HG02642 (cell line): Measurements from ENCODE around the gene MTMR1.

ENCODE experiments used
- ATAC-seq: cut with Tn5 transposase; IDR thresholded peaks from one replicate; pipeline ENCODE4 v1.9.1; 2021; ENCODE audit warnings: mild to moderate bottlenecking; ENCODE audit not compliant: unreplicated experiment, poor library complexity

MTMR1 gene

DNA sequence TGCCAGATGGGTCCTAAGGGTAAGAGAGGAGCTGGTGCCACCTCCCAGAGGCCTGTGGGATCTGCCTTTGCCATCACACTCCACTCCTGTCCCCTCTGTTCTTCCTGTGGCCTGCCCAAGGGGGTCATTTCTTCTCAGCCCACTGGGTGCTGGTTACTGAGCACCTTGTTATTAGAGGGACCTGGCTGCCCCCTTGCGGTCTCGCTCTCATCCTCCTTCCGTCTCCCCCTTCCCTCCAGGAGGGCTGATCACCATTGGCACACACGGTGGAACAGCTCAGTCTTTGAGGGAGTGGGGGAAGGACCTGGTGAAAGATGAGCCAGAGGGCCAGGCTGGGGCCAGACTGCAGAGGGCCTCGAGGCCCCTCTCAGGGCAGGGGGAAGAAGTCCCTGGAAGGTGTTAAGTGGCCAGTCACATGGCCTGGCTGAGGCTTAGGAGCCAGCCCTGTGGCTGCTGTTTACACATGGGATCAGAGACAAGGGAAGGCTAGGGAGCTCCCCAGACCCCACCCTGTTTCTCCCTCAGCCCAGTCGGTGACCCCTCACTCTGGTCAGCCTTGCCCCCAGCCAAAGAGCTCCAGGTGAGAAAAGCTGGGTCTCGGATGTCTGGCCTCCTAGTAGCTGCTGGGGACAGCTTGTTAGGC, 68.1 kb downstream of the MTMR1 start:
- ATAC-seq: no peak

DNA sequence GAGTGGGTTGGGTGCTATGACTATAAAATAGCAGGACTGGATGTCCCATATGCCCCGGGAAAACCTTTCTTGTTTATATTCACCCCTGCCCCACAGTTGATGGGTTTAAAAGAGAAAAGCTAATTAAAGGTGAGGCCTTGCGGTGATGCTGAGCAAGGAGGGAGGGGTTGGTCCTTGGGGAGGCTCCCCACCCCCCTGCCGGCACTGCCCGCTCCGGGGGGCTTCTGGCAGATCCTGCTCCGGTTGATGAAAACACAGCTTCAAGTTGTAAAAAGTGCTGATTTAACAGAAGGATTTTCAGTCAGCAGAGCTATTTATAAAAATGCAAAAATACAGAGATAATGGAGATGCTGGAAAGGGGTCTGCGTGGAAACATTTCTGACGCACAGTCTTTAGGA, 68.6 kb downstream of the MTMR1 start:
- ATAC-seq: no peak

DNA sequence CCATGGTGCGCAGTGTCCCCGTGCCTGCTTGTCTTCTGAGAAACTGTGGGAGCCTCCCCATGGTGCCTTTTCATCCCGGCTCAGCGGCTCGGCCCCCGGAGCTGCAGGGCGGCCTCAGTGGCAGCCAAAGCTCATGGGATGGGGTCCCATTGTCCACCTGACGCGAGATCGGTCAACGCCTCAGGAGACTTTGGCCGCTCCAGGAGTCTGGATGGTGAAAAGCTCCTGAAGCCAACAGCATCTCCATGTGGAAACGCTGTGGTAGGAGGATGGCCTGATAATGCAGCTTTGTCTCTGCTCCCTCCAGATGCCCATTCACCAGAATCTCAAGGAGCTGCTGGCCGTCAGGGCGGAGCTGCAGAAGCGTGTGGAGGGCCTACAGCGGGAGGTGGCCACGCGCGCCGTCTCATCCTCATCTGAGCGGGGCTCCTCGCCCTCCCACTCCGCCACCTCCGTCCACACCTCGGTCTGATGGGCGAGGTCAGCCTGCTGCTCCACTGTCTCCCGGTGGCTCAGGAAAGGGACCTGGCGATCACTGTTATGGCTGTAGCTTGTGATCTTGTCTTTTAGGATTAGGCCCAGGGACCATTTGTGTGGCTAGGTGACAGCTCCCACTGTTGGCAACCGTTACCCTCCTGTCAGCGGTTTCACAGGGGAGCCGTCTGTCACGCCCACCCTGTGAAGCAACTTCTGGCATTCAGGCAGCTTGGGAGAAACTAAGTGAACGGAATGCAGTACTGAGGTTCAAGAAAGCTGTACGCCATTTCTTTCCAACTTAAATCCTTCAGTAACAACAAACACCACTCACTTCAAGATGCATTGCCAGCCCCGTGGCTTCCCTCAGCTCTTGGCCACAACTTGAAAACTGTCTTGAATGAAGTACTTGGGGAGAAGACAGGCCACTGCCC, 69.3 kb downstream of the MTMR1 start:
- ATAC-seq: no peak

DNA sequence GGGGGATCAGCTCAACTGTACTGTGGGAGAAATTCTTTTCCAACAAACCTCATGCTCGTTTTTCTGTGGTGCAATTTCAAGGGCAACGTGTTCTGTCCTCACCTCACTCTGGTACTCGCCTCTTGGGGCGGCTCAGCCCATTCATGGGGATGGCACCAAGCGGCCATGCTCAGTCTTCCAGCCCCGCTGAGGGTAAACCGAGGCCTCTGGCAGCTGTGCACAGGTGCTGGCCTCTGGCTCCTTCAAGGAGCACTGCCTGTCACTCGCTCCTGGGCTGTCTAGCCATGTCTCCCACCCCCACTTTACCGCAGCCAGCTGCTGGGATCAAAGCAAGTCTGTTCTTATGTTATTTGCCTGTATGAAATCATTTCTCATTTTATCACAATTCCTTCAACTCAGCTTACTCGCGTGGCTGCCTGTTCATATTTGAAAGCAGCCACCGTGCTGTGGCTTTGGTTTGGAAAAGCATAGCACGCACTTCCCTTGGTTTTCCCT, 70.2 kb downstream of the MTMR1 start:
- ATAC-seq: no peak

DNA sequence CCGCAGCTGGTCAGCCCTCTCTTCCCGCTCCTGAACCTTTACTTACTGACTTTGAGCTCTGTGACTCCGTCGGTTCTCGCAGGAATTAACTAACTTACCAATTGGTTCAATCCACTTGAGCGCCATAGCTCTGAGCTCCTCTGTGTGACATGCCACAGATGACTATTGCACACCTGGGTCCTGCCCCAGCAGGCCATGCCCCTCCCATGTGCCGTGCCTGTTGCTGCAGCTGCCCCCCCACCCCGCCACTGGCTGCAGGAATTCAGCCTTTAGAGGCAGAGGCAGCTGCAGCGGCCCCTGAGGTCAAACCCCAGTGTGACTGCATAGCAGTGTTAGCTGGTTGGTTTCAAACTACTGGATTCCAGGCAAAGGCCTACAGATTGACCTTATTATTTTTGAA, 70.6 kb downstream of the MTMR1 start:
- ATAC-seq: no peak

DNA sequence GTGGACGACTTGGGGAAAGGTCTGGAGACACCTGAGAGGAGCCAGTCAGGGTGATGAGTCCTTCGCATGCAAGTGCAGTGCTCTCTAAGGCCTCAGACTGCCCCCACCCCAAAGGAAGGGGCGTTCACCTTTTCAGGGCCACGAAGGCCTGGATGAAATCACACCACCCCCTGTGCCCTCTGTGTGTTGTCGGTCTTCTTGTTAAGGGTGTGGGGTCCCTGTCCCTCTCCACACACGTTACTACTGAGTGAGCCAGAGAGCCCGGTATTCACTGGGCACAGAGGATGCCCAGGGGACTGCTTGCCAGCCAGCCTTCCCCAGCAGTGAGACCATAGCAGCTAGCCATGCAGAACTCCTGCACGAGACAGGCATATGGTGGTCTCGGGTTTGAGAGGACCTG, 72.0 kb downstream of the MTMR1 start:
- ATAC-seq: no peak

DNA sequence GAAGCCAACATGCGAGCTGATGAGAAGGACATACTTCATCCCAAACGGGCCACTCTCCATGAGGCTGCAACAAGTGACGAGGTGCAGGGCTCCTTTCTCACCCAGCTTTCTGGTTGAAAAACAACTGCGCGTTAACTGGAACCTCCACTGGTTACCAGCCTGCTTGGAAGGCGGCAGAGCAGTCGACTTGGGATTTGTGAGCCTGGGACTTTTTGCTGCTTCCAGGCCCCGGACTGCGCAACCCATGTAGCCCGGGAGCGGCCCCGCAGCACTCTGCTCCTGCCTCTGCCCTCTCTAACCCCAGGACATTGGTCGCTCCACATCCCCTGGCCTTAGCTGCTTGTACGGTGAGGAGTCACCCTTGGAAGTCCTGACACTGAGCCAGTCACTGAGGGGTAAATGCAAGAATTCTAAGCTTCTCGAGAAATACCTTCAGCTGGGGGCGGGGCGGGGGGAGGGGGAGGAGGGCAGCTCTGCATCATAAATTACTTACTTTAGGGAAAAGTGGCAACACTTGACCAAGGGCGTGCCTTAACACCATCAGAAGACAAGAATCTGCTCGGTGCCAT, 72.7 kb downstream of the MTMR1 start:
- no peak for ATAC-seq

DNA sequence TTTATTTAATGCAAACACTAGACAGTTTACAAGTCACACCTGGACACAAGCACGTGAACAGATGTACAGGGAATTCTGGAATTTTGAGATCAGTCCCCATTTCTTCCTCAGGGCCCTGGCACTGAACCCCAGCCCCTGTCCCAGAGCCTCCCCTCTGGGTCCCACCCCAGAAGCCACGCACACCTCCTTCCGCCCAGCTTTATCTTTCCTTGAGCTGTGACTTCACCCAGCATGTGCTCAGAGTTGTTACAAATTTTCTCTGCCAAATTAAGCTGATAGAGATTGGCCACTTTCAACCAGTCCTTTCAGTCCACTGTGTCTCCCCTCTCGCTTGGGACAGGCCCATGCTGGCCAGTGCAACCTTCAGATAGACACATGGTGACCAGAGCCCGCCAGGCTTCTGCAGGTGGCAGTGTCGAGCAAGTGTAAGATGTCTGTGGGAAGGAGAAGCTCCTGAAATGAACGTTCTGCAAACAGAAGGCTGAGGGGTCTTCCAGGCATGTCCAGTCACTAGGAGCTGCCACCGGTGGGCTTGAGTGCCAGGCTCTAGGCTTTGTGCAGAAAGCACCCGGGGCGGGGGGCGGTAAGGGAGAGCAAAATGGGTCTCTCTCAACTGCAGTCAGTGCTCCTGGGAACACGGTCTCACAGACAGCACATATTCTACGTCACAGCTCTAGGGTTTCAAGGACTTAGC, 73.3 kb downstream of the MTMR1 start:
- no peak for ATAC-seq

DNA sequence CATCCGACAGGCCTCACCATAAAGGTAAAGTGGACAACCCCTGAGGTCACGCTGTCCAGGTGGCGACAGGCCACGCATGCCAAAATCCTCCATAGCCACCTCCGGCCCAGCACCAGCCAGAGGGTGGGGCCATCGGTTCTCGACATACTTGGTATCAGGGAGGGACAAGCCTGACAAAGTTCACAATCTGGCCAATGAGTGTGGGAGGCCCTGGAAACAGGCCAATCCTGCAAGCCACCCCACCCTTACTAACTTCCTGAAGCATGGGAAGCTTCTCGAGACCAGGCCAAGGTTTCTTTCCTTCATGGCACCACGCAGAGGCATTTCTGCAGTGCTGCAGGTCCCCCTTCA, 73.8 kb downstream of the MTMR1 start:
- ATAC-seq: no peak

DNA sequence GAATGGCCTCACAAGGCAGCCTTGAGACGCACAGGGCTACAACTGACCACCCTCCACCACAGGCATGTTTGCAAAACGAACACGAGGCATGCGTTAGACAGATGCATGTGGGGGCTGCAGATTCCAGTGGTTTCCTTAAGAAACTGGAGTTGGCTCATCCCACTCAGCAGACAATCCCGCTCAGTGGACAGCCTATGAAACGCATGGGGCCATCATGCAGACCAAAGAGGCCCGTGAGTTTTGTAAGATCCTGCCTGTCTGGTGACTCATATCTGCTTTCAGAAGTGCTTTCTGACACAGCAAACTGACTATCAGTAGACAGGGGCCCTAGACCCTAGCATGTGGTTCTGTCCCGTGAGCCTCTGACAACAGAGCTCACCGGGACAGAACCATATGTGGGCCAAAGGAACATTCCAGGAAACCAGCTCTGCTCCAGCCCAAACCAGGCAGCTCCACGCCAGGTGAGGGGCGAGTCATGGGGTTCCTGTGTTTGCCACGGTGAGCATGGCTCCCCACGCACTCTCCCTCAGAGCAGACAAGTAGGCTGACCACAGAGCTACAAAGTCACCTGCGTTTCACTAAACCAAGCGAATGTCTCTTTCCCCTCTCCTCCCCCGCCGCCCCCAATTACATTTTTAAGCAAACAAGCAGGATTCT, 74.4 kb downstream of the MTMR1 start:
- ATAC-seq: no peak

DNA sequence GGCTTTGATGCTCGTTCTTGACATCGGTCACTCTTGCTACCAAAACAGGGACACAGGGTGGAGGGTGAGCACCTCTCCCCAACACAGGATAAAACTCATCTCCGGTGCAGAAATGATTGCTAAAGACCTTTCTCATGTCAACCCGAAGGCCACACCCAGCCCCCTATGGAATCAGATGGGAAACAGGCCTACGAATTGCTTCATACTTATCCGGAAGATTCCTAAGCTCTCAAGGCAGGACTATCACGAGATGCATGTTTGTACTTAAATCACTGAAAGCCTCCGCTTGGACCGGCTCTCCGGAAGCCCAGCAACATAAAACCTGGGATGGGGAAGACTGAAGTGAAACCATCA, 74.9 kb downstream of the MTMR1 start:
- no peak for ATAC-seq

DNA sequence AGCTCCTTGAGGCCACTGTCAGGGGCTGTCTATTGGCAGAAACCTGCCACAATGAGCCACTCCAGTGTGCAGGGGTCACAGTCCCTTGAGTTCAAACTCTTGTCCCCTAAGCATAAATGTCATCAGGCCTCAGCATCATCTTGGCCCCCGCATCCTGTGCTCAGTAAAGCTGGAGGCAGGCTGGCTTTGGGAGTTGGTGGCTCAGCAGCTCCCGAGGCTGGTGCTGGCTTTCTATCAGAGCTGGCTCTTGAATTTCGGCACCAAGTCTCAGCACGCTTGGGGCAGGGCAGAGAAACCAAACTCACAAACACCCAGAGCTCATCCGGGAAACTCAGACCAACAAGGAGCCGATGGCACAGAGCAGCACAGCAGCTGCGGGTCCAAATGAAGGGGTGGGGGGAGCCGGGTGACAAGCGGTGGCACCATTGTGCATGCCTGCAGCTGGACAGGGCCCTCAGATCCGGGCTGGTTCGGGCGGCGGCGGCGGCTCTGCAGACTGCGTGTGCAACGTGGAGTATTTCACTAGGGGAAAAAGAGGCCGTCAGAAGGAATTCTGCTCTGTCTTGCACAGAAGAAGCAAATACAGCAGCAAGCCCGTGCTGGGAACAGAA, 75.5 kb downstream of the MTMR1 start:
- no peak for ATAC-seq

DNA sequence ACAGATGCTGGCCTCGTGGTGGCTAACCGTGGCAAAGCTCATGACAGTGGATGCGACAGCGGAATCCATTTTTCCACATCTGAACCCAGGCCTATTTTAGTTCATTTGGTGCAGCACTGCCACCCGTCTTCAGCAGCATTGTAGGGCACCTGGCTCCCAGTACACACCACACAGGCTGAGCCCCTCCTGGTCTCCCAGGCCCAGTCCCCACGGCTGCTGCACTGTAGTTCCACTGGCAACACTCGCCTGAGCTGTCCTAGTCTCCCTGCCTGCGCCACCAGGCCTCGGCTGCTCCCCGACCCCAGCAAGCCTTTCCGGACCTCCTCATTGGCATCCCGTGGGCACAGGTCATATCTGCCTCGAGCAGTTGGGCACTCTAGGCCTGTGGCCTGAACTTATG, 76.2 kb downstream of the MTMR1 start:
- no peak for ATAC-seq

DNA sequence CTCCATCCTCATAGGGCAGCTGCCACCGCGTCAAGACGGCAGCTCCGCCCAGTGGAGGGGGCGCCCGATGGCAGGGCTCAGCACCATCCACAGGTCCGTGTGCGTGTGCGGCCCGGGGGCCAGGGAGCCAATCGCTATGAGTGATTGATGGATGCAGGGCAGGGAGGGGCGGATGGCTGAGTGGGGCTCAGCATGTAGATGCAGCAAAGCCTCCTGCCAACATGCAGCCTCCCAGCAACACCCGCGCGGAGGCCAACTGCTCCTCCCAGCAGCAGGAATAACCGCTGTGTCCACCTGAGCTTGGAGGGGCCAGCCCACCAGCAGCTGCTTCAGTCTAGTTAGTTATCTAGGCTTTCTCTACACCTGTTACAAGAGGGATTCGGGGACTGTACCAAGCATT, 77.4 kb downstream of the MTMR1 start:
- ATAC-seq: no peak

DNA sequence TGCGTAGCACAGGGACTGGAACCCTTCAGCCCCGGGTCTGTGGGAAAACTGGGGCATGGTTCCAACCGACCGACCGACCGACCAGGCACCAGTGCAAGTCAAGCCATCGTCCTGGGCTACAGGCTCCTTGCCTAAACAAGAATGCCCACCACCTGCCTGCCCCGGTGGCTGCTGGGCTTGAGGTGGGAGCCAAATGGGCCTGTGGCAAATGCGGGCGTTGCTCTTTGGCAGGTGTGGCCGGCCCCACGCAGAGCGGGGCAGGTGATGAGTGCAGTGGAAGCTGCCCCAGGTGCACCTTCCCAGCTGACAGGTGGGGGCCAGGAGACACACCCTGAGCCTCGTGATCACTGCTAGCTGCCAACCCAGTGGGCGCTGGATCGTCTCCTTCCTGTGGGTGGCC, 77.9 kb downstream of the MTMR1 start:
- no peak for ATAC-seq

DNA sequence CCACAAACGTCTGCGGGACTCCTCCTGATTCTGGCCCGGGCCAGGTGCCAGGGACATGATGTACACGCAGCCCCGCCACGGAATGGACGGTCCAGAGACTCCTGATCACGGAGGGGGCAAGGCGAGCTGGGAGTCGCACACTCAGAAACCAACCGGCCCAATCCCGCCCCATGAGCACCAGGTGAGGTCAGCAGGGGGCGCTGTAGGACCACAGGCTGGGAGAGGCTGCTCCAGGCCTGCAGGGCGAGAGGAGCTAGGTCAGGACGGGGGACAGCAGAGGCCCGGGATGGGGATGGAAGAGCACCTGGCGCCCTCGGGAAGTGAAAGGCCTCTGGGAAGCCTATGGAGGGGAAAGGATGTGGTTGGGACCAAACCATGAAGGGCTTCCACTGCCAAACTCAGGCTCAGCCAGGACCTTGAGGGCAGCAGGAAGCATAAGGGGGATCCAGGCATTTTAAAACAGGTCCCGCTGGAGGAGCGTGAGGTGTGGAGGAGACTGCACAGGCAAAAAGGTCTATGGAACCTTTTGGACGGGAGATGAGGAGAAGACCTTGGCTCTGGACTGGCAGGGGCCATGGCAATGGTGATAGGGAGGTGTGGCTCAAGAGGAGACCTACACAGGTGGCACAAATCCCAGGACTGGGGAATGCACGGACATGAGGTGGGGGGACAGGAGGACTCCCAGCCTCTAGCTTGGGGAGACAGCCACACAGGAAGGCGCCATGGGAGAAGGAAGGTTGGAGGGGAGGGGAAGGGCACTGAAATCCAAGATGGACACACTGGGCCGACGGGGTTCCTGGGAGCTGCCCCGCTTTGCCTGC, 79.2 kb downstream of the MTMR1 start:
- peak; percentile 86 for ATAC-seq

DNA sequence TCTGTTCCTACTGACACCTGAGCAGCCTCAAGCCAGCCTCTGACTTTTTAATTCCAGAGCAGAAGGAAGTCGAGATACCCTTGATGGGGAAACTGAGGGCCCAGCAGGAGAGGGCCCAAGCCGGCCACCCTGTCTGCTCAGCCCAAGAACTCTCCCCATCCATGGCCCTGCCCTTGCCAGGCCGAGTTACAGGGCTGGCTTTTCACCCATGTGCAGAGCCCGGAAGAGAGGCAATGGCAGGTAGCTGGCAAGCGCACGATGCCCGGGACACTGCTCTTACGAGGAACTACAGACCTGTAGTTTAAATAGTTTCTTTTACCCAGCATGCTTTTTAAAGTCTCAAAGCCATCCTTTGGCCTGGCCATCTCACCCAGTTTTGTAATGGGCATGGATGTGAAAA, 79.9 kb downstream of the MTMR1 start:
- ATAC-seq: no peak

DNA sequence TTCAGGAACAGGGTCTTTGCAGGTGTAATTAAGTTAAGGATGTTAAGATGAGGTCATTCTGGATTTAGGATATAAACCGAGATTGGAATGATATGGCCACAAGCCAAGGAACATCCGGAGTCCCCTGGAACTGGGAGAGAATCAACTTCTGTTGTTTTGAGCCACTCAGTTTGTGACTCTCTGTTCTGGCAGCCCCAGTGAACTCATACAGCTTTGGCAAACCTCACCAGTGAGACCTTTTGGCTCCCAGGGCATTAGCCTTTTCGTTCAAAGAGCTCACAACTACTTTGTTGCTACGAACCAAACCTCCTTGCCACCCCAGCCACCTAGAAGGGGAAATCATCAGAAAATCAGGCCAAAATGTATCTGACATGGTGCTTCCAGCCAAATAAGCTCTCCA, 80.4 kb downstream of the MTMR1 start:
- no peak for ATAC-seq
